Neuronal stem cell (in vitro differentiated cells): ENCODE data around the gene BTAF1.
"Not testable (repeated sequence)": the region's sequence is repeated elsewhere in the genome, so short reads cannot be mapped to it uniquely, and the experiment has no call there.

ENCODE experiments used
- DNase-seq: peaks from one replicate; pipeline ENCODE4 v3.0.0-alpha.2; 2013; ENCODE audit warnings: low spot score
- H2AFZ ChIP-seq: one replicate; pipeline ENCODE4 v1.6.1; 2013; ENCODE audit warnings: mild to moderate bottlenecking, low read length, inconsistent platforms
- H2AK5ac ChIP-seq: 2 replicates; pipeline ENCODE4 v1.6.1; 2013; ENCODE audit warnings: low read depth, mild to moderate bottlenecking, inconsistent platforms, low read length, moderate library complexity, mixed read lengths
- H2BK120ac ChIP-seq: 2 replicates; pipeline ENCODE4 v1.6.1; 2013; ENCODE audit warnings: low read depth, mild to moderate bottlenecking, inconsistent platforms, low read length, moderate library complexity, mixed read lengths
- H2BK12ac ChIP-seq: one replicate; pipeline ENCODE4 v1.6.1; 2013; ENCODE audit warnings: low read length, inconsistent platforms
- H2BK15ac ChIP-seq: 2 replicates; pipeline ENCODE4 v1.6.1; 2013; ENCODE audit warnings: mild to moderate bottlenecking, low read length, inconsistent platforms, mixed read lengths
- H2BK5ac ChIP-seq: one replicate; pipeline ENCODE4 v1.6.1; 2013; ENCODE audit warnings: inconsistent platforms, mild to moderate bottlenecking, low read length, moderate library complexity
- H3K14ac ChIP-seq: one replicate; pipeline ENCODE4 v1.6.1; 2013; ENCODE audit warnings: low read length, inconsistent platforms
- H3K18ac ChIP-seq: 2 replicates; pipeline ENCODE4 v1.6.1; 2013; ENCODE audit warnings: low read length, inconsistent platforms
- H3K23ac ChIP-seq: 2 replicates; pipeline ENCODE4 v1.6.1; 2013; ENCODE audit warnings: low read depth, mild to moderate bottlenecking, mixed read lengths, low read length, inconsistent platforms; ENCODE audit not compliant: poor library complexity
- H3K27ac ChIP-seq: replicated peaks from 3 replicates; pipeline ENCODE4 v1.5.1; 2013; ENCODE audit warnings: low read length, inconsistent platforms
- H3K27me3 ChIP-seq, 3 experiments: 2 replicates each; pipeline ENCODE4 v1.6.1; 2013; ENCODE audit warnings: low read length in 3 of 3, mild to moderate bottlenecking in 2 of 3, inconsistent platforms in 1 of 3, low read depth in 1 of 3, mixed read lengths in 1 of 3, moderate library complexity in 1 of 3; ENCODE audit not compliant: control insufficient read depth in 3 of 3, insufficient read depth in 3 of 3
- H3K36me3 ChIP-seq, 2 donors: replicated peaks in 1 of 2; 2 replicates each; pipeline ENCODE4 v1.6.1; 2013; ENCODE audit warnings: low read length in 2 of 2; ENCODE audit not compliant: control insufficient read depth in 2 of 2, insufficient read depth in 2 of 2
- H3K4ac ChIP-seq: 2 replicates; pipeline ENCODE4 v1.6.1; 2013; ENCODE audit warnings: inconsistent platforms, mild to moderate bottlenecking, low read length, moderate library complexity
- H3K4me1 ChIP-seq, 2 donors: 1 replicate in 1 of 2; 2 replicates in 1 of 2; pipeline ENCODE4 v1.6.1; 2013; ENCODE audit warnings: low read length in 2 of 2, low read depth in 1 of 2; ENCODE audit not compliant: control insufficient read depth in 2 of 2, insufficient read depth in 1 of 2
- H3K4me2 ChIP-seq: one replicate; pipeline ENCODE4 v1.6.1; 2013; ENCODE audit warnings: mild to moderate bottlenecking, low read length, inconsistent platforms; ENCODE audit not compliant: insufficient read depth, poor library complexity, severe bottlenecking
- H3K4me3 ChIP-seq, 2 donors: 2 replicates each; pipeline ENCODE4 v1.5.1; 2013; ENCODE audit warnings: low read length in 2 of 2, mild to moderate bottlenecking in 2 of 2, inconsistent platforms in 1 of 2, moderate library complexity in 1 of 2
- H3K79me1 ChIP-seq: one replicate; pipeline ENCODE4 v1.6.1; 2013; ENCODE audit warnings: low read depth, mild to moderate bottlenecking, inconsistent platforms, low read length, moderate library complexity
- H3K9ac ChIP-seq: one replicate; pipeline ENCODE4 v1.6.1; 2013; ENCODE audit warnings: mild to moderate bottlenecking, low read depth, low read length, inconsistent platforms; ENCODE audit not compliant: poor library complexity
- H3K9me3 ChIP-seq, 2 donors: replicated peaks in 1 of 2; 2 replicates each; pipeline versions ENCODE3 to v1.6.1; 2013; ENCODE audit warnings: low read length in 2 of 2, mild to moderate bottlenecking in 2 of 2, inconsistent platforms in 1 of 2, low read depth in 1 of 2, mixed read lengths in 1 of 2, moderate library complexity in 1 of 2; ENCODE audit not compliant: control insufficient read depth in 2 of 2, insufficient read depth in 1 of 2
- H4K8ac ChIP-seq: one replicate; pipeline ENCODE4 v1.6.1; 2013; ENCODE audit warnings: low read depth, mild to moderate bottlenecking, inconsistent platforms, low read length, moderate library complexity
- H4K91ac ChIP-seq: one replicate; pipeline ENCODE4 v1.6.1; 2013; ENCODE audit warnings: low read length, low read depth, mild to moderate bottlenecking, inconsistent platforms; ENCODE audit not compliant: poor library complexity
- WGBS, 2 donors: extraction: QIAGEN DNeasy Blood & Tissue Kit; methylation state at CpG; one replicate each; pipeline ENCODE4 v1.1.7; 2013; ENCODE audit warnings: missing lambda C conversion rate in 2 of 2, mixed read lengths in 1 of 2; ENCODE audit not compliant: insufficient read length in 2 of 2, insufficient replicate concordance in 1 of 2; ENCODE audit errors: extremely low coverage in 2 of 2; 5-methylcytosine and 5-hydroxymethylcytosine counted together

BTAF1 gene

GRCh38 chr10:92031580-92031979 lies 108.0 kb downstream of the BTAF1 start:
- Histone ChIP-seq H3K4me1 (no peaks in the 10 kb centered on the region), H2BK12ac (no peak overlapping the region), H2BK5ac (no peak overlapping the region), H3K23ac (no peak overlapping the region), H4K91ac (no peak overlapping the region), H3K9me3 (no peaks in the 10 kb centered on the region), H3K9ac (no peak overlapping the region), H3K36me3 (peaks cover 13 to 95% of the 10 kb centered on the region in 2 donors), H2BK15ac (no peak overlapping the region), H4K8ac (no peak overlapping the region), H3K4me2 (no peak overlapping the region), H2AFZ (no peak overlapping the region), H3K4me3 (no peak overlapping the region), H2AK5ac (no peak overlapping the region), H3K14ac (no peak overlapping the region), H2BK120ac (no peak overlapping the region), H3K27ac (no peak overlapping the region), H3K79me1 (no peaks in the 10 kb centered on the region), H3K18ac (no peak overlapping the region), H3K4ac (no peak overlapping the region), H3K27me3 (no peaks in the 10 kb centered on the region)
- DNase-seq, result no peak
- WGBS, 2 donors, result no CpG with 5 or more reads among the region's 3 CpGs

DNA sequence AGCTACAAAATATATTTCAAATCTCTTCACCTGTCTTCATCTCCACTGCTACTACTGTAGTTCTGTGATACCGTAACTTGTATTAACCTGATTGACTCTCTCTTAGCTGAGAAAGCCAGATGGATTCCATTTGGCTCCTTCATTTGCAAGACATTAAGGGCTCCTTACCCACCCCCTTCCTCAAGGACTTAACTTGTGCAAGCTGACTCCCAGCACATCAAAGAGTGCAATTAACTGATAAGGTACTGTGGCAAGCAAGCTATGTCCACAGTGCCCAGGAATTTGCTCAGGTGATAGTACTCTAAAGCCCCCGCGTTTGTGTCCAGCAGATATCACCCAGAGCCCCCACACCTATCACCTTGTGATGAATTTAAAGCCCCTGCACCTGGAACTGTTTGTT lies 109.5 kb downstream of the BTAF1 start:
- not testable (repeated sequence) for H3K14ac ChIP-seq, H3K4ac ChIP-seq, H2AFZ ChIP-seq, DNase-seq, H4K8ac ChIP-seq, H2BK120ac ChIP-seq, H2AK5ac ChIP-seq, H3K4me1 ChIP-seq, H3K79me1 ChIP-seq, H3K23ac ChIP-seq, H2BK15ac ChIP-seq, H3K9ac ChIP-seq, H4K91ac ChIP-seq, H2BK12ac ChIP-seq, H3K4me2 ChIP-seq, H3K27ac ChIP-seq, H2BK5ac ChIP-seq, H3K27me3 ChIP-seq, H3K4me3 ChIP-seq, H3K9me3 ChIP-seq, H3K18ac ChIP-seq
- WGBS, 2 donors, result no CpG with 5 or more reads among the region's 3 CpGs
- peaks cover 5 to 91% of the 10 kb centered on the region in 2 donors for H3K36me3 ChIP-seq

DNA sequence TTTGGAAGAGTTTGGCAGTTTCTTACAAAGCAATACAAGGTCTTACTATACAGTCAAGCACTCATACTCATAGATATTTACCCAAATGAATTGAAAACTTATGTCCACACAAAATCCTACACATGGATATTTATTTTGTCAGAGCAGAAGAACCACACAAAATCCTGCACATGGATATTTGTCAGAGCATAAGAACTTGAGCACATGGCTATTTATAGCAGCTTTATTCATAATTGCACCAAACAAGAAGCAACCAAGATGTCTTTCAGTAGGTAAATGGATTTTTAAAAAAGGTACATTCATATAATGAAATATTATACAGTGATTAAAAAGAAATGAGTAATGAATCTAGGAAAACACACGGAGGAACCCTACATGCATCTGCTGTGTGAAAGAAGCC lies 115.4 kb downstream of the BTAF1 start:
- Histone ChIP-seq H3K9me3 (no peaks in the 10 kb centered on the region), H3K4me2 (no peak overlapping the region), H3K4me1 (peaks cover 2% of the 10 kb centered on the region in 2 donors), H3K9ac (no peak overlapping the region), H3K23ac (no peak overlapping the region), H4K8ac (no peak overlapping the region), H2BK15ac (no peak overlapping the region), H2BK5ac (no peak overlapping the region), H2AK5ac (no peak overlapping the region), H3K14ac (no peak overlapping the region), H4K91ac (no peak overlapping the region), H3K4me3 (no peak overlapping the region), H3K27me3 (no peaks in the 10 kb centered on the region), H3K79me1 (no peaks in the 10 kb centered on the region), H3K36me3 (peaks cover 3 to 33% of the 10 kb centered on the region in 2 donors), H3K27ac (no peak overlapping the region), H2AFZ (no peak overlapping the region), H3K4ac (no peak overlapping the region), H3K18ac (no peak overlapping the region), H2BK120ac (no peak overlapping the region), H2BK12ac (no peak overlapping the region)
- DNase-seq, result no peak
- no CpG with 5 or more reads among the region's 1 CpG for WGBS, 2 donors

DNA sequence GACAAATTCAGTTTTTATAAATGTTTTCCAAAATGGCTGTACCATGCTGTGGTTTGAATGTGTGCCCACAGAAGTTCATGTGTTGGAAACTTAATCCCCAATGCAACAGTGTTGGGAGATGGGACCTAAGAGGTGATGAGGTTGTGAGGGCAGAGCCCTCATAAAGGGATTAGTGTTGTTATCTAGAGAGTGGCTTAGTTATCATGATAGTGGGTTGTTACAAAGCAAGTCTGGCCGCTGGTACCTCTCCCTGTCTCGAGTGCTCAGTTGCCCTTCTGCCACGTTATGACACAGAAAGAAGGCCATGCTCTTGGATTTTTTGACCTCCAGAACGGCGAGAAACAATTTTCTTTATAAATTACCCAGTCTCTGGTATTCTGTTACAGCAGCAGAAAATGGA lies 119.0 kb downstream of the BTAF1 start:
- peaks cover 1 to 4% of the 10 kb centered on the region in 2 donors for H3K36me3 ChIP-seq
- H3K4me2 ChIP-seq, result no peak overlapping the region
- peaks cover 0 to 7% (median 0%) of the 10 kb centered on the region in 3 experiments for H3K27me3 ChIP-seq
- H3K27ac ChIP-seq, result no peak overlapping the region
- no peak overlapping the region for H2AFZ ChIP-seq
- no peak overlapping the region for H2BK15ac ChIP-seq
- no peak overlapping the region for H2BK12ac ChIP-seq
- no peak overlapping the region for H3K23ac ChIP-seq
- H2BK120ac ChIP-seq, result no peak overlapping the region
- no peak overlapping the region for H4K8ac ChIP-seq
- no peak overlapping the region for H2BK5ac ChIP-seq
- no peak overlapping the region for H3K9ac ChIP-seq
- no peak overlapping the region for H3K4ac ChIP-seq
- no peak overlapping the region for H3K18ac ChIP-seq
- no peak for DNase-seq
- H3K9me3 ChIP-seq, result no peaks in the 10 kb centered on the region
- H2AK5ac ChIP-seq, result no peak overlapping the region
- no peaks in the 10 kb centered on the region for H3K79me1 ChIP-seq
- no peak overlapping the region for H4K91ac ChIP-seq
- peaks cover 2 to 5% of the 10 kb centered on the region in 2 donors for H3K4me1 ChIP-seq
- no peak overlapping the region for H3K14ac ChIP-seq
- WGBS, 2 donors, result no CpG with 5 or more reads among the region's 5 CpGs
- H3K4me3 ChIP-seq, result no peak overlapping the region
